Activated gamma-delta T cell treated with Interleukin-2 at 50 U/mL for 16 hours (primary cell): Measurements from ENCODE around the gene RTN1.

Experiments used
- DNase-seq: peaks from one replicate; pipeline ENCODE4 v3.0.0-alpha.2; 2020

The RTN1 gene

GRCh38 chr14:59622631-59623030 is 247.9 kb downstream of the RTN1 start:
- no peak for DNase-seq

DNA sequence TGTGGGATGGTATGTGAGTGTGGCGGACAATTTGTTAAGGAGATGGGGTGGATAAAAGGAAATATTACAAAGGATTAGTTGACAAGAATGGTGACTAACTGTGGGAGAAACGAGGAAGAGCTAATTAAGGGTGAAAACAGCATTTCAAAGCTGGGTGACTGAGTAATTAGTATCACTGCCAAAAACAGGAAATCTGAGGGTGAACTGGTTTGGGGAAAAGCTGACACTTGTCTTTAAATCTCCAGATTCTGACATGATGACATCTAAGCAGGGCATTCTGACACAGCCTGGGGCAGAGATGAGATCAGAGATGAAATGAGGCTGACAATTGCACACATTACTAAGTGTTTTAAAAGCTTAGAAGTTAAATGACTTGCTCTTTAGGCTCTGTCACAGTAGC is 251.5 kb downstream of the RTN1 start:
- DNase-seq = no peak

GRCh38 chr14:59601056-59601455 is 269.5 kb downstream of the RTN1 start:
- DNase-seq = no peak

GRCh38 chr14:59600211-59600945 is 270.2 kb downstream of the RTN1 start:
- no peak for DNase-seq

GRCh38 chr14:59595071-59595470 is 275.5 kb downstream of the RTN1 start:
- DNase-seq = no peak

GRCh38 chr14:59591641-59592370 is 278.8 kb downstream of the RTN1 start:
- no peak for DNase-seq

- no peak for DNase-seq
Observed at GRCh38 chr14:59588101-59588500, 282.5 kb downstream of the RTN1 start.

DNA sequence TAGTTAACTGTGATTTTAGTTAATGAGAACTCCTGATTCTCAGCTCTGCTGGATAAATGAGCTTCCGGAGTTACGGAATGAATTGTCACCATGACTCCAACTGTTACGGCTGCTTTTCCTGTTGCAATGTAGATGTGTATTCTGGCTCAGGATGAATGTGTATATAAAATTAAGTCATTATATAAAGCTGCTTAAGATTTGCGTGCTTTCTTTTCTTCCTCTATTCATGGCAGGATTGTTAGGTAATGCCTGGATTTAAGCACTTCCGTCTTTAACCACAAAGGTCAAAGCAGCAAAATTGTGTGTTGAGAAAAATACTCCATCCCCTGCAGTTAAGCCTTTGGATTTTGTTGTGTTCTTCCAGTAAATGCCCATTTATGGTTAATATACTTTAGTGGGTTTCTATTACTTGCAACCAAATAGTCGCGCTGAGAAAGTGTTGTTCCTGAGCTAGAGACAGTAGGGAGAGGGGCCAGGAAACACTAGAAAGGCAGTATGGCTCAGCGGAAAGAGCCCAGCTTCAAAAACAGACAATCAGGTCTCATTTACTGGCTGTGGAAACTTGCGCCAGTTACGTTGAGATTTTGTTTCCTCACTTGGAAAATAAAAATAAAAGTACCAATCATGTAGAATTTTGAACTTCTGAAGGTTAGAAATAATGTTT is 284.6 kb downstream of the RTN1 start:
- no peak for DNase-seq

- DNase-seq = no peak
Observed at GRCh38 chr14:59583755-59584154, 286.8 kb downstream of the RTN1 start.

DNA sequence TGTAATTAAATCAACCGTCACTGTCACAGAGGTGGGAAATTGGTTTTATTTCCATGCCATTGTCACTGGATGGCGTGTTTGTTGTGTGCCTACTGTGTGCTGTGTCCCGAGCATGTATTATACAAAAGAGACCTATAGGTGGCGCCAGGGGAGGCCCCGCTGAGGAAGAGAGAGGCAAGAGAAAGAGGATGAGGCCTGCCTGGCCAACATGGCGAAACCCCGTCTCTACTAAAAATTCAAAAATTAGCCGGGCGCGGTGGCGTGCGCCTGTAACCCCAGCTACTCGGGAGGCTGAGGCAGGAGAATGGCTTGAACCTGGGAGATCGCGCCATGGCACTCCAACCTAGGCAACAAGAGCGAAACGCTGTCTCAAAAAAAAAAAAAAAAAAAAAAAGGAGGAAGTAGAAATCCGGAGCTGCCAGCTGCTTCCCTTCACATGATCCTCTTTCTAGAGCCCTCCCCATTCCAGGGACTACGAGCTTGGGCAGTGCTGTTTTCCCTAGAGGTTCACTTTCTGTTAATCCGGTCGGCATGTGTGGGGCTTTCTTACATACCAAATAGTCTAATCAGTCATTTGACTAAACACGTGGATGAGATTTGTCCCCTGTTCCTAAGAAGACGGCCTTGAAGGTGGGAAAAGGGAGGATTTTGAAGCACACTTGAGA is 287.6 kb downstream of the RTN1 start:
- DNase-seq = no peak

GRCh38 chr14:59582161-59582560 is 288.4 kb downstream of the RTN1 start:
- DNase-seq = no peak

DNA sequence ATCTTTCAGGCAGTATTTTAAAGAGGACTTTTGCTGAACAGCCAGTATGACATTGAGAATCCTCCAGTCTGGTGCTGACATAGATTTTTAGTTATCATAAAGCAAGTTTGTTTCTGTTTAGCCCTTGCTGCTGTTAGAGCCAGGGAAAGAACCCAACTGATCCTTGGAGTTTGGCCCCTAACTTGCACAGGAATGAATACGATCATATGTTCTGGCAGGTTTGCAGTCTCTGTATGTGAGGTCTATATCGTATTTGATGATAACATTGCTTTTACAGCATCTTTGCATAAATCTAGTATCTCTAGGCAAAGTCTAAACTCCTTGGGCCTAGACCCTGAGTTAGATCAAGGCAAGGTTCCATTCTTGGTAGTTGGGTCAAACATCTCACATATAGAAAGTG is 289.7 kb downstream of the RTN1 start:
- DNase-seq = no peak

DNA sequence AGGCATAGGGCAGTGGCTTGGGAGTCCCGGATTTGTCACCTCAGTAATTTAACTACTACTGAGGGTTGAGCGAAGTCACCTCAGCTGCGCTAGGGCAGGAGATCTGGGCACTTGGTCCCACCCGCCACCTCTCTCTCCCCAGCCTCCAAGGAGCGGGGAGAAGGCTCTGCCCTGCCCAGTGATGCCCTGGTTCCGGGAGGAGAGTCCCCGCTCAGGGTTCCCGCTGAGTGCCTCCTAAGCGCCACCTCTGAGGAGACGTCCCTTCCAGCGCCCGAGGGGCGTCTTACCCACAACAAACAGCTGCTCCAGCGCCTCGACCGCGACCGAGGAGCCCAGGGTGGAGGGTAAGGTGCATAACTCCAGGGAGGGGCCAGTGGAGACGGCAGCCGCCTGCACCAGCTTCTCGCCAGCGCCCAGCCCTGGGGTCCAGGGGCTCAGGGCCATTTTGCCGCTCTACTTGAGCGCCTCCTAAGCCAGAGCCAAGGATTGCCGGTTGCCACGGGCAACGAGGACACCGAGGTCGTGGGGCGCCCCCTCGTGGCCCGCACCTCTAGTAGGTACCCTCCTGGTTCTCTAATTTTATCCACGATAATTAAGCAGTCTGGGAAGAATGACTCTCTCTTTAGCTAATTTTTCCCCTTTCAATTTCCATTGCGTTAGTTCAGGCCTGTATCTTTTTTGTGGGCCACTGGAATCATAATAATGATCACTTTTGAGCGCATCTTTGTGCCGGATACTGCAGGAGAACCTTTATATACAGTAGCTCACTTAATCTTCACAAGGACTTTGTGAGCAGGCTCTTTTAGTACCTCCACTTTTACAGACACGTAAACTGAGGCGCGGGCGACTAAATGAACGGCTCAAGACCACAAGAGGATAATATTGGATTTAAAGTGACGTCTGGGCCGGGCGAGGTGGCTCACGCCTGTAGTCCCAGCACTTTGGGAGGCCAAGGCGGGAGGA is 294.0 kb downstream of the RTN1 start, which contains the start of gene CCDC175:
TSS of gene CCDC175 (minus strand) at position 481 of the 963 bp plus-strand sequence. CDS start at position 444, 37 bp downstream.
- DNase-seq = peak; percentile 76

DNA sequence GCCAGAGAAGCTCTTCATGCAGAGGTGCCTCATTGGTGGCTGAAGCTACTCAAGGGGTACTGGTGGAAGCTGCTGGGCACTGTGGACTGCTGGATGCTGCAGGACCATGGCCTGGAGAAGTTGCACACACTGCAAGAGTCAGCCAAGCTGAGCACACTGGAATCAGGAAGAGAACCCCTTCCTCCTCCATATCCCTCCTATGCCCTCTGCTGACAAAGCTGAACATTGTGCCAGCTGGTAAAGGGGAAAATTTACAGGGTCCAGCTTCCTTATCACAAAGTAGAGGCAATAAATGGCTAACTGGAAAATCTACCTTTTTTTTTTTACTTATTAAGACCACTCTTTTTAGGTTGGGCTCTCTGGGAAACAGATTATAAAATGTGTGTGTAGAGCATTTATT is 300.5 kb downstream of the RTN1 start:
- no peak for DNase-seq

DNA sequence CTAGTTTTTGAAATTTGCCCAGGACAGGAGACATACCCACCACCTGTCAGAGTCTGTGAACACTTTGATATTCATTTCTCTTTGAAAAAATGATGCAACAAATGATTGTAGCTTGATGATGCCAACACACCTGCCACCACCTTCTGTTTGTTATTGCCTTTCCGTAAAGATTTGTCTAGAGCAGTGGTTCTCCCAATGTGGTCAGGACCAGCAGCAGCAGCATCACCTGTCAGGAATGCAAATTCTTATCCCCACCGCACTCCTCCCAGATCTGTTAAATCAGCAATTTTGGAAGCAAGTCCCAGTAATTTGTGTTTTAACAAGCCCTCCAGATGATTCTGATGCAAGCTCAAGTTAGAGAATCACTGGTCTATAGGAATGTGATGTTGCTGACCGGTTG is 303.9 kb downstream of the RTN1 start:
- no peak for DNase-seq

GRCh38 chr14:59566296-59566695 is 304.3 kb downstream of the RTN1 start:
- no peak for DNase-seq

- DNase-seq = no peak
Observed at GRCh38 chr14:59565087-59565486, 305.5 kb downstream of the RTN1 start.

DNA sequence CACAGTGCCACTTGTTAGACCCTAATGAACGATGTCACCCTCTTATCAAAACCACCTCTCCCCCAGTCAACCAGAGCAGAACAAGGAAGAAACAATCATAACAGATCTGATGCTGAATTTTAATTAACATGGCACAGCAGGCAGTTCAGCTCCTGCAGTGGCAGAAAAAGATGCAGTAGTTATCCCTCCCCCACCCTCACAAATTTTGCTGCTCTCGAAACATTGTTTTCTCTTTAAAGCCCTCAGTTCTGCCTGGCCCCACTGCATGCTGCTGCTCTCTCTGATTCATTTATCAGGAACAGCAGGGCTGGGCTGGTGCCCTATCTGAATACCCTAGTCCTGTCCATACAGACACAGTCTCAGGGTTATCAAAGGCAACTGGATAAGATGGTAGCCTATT is 306.2 kb downstream of the RTN1 start:
- no peak for DNase-seq

DNA sequence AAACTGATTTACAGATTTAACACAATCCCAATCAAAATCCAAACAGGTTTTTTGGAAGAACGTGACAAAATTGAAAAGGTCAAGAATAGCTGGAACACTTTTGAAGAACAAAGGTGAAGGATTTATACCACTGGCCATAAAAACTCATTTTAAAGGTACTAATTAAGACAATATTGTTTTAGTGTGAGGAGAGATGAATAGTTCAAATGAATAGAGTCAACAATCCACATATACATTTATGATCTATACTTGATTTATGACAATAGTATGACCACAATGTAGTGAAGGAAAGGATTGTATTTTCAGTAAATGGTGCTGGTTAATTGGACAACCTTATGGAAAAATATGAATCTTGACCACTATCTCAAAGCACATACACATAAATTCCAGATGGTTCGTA is 323.3 kb downstream of the RTN1 start:
- DNase-seq = no peak
